HG03571 (cell line): ENCODE results near the gene BIRC5.

ENCODE experiments used
- ATAC-seq: cut with Tn5 transposase; IDR thresholded peaks from one replicate; pipeline ENCODE4 v1.9.1; 2021; ENCODE audit not compliant: unreplicated experiment

The BIRC5 gene

GRCh38 chr17:78271419-78272170, 57.5 kb downstream of the BIRC5 start:
- ATAC-seq, result no peak

DNA sequence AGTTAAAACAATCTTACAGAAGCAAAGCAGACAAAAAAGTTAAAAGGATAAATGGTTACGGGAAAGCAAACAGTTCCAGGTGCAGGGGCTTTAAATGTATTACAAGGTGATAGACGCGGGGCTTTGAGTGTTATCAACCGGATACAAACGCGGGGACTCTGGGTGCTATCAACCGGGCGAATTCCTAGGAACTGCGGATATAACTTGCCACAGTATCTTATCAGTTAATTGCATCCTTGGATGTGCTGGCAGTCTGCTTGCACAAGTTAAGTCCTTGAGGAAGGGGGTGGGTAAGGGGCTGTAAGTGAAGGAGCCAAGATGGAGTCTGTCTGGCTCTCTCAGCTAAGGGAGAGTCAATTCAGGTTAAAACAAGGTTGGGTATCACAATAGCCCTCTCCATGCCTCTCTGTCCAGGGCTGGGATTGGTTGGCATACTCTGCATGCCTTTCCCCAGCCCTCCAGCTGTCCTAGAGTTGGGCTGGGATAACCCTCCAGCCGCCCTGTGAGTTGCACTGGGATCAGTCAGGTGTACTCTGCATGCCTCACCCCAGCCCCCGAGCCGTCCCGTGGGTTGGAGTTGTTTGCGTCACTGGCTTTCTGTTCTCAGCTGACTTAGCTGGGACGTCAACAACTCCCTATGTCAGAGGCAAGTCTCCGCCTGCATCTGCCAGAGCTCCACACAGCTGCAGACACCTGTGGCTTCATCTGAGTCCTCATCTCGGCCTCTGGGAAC, 58.3 kb downstream of the BIRC5 start:
- no peak for ATAC-seq

DNA sequence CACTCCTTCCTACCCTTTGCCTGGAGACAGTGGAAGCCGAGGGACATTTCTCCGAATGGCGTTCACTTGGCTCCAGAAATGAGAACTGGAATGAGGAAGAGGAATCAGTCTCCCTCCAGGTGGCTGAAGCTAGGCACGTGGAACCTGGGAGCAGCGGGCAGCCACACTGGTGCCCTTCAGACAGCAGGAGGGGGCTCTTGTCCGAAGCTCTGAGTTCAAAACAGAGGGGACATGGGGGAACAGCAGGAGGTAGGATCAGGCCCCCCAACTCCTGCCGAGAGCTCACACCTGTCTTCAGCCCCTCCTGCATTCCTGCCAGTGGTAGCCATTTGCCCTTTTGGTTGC, 58.8 kb downstream of the BIRC5 start:
- no peak for ATAC-seq

DNA sequence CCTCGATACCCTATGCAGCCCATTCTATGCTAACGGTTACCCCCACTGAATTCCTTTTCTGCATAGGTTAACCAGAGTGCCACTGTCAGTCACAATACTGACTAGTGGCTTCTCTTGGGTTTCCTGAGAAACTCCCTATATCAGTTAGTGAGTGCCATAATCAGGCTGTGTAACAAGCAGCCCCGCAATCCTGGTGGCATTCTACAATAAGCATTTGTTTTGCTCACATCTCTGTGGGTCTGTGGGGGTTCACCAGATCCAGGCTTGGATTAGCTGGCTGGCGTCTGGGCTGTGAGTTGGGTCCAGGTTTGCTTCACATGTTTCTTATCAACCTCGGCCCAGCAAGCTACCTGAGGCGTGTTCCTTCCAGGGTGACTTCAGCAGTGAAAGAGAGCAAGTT, 59.8 kb downstream of the BIRC5 start:
- no peak for ATAC-seq
